Left kidney (tissue), 2 donors: ENCODE measurements around the gene KY. TPM values are rescaled to one million over a fixed set of nuclear protein-coding genes. Genes with fewer than 3 reads are reported as not detected.
A peak's percentile ranks its signal among the peaks of the same experiment; 100 is the strongest.

Experiments
- DNase-seq: peaks from one replicate; pipeline ENCODE4 v3.0.0-alpha.2; 2013
- polyA plus RNA-seq: library from polyadenylated mRNA; unstranded; fragments of 120-200 nt; gene quantifications from one replicate; pipeline ENCODE4 v1.2.1, GENCODE V29; 2013; ENCODE audit not compliant: insufficient read length

KY gene
- polyA plus RNA-seq, 1 donor = 1.6 TPM

GRCh38 chr3:134644731-134645514, 5.9 kb downstream of the KY start:
- peak; percentile 20 for DNase-seq

- no peak for DNase-seq
Observed at GRCh38 chr3:134643150-134643675, 7.6 kb downstream of the KY start.

GRCh38 chr3:134642445-134643149, 8.2 kb downstream of the KY start:
- no peak for DNase-seq

GRCh38 chr3:134641671-134642300, 9.0 kb downstream of the KY start:
- no peak for DNase-seq

DNA sequence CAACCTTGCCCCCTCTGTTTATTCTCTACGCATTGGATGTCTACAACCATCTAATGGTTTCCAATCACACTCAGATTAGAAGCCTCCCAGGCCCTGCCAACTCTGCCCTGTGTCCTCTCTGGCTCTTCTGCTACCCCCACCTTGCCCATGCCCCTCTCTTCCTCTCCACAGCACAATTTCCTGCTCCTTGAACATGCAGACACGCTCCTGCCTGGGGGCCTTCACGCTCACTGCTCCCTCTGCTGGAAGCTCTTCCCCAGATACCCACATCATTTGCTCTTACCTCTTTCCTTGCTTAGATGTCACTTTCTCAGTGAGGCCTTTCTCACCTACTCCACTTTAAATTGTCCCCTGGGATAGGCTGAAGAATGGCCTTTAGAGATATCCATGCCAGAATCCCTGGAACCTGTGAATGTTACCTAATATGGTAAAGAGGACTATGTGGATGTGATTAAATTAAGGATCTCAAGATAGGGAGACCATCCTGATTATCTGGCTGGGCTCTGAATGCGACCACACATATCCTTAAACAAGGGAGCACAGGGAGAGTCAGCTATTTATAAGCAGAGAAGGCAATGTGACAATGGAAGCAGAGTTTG, 9.9 kb downstream of the KY start:
- DNase-seq = no peak

DNA sequence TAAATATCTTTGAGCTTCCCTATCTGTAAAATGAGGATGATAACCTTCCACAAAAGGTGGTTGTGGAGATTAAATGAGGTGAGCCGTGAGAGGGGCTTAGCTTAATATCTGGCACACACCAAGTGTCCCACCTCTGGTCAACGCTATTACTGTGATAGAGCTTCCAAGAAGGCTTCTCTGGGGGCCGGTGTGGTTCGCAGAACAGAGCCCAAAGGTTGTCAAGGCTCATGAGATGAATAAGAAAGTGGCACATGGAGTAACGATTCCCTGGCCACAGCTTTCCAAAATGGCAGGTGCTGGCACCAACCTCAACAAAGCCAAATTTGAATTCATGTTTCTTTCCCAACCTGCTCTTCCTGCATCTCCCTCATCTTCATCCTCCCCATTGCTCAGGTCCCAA, 10.4 kb downstream of the KY start:
- DNase-seq = no peak

DNA sequence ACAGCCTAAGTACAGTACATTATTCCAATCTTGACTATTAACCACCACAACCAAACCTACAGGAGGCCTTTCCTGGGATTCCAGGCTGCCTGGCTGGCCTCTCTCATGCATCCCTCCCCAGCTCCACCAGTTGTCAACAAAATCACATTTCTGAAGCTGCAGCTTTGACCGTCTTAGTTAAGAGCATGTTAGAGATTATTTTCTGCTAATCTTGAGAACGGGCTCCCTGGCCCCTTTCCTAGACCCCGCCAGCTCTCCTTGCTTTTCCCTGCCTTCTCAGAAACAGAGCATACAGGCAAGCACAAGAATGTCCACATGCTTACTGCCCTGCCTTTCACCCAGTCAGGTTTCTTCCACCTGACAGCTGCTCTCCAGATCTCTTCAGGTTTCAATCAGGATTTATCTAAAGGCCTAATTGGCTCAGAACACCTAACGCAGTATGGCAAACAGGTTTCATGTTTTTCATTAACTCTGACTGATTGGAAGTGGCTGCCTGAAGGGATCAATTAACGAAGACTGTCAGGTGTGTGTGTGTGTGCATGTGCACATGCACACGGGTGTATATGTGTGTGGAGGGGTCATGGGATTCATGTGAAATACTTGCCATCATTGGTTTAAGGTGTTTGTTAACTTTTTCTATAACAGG, 12.3 kb downstream of the KY start:
- DNase-seq = no peak

DNA sequence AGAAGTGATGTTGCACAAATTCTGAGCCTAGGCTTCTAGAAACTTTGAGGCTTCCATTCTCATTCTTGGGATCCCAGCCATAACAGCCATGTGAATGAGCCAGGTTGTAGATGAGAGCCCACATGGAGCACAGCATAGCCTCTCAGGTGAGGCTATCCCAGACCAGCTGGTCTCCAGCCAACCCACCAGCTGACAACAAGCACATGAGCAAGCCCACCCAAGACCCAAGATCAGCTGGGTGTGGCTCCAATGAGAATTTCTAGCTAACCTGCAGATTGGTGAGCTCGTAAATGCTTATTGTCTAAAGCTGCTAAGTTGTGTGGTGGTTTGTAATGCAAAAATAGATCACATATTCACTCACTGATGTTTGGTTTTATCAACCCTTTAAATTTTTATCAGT, 14.4 kb downstream of the KY start:
- DNase-seq = no peak

GRCh38 chr3:134630506-134630905, 20.3 kb downstream of the KY start:
- no peak for DNase-seq

GRCh38 chr3:134628884-134629283, 21.9 kb downstream of the KY start:
- no peak for DNase-seq

DNA sequence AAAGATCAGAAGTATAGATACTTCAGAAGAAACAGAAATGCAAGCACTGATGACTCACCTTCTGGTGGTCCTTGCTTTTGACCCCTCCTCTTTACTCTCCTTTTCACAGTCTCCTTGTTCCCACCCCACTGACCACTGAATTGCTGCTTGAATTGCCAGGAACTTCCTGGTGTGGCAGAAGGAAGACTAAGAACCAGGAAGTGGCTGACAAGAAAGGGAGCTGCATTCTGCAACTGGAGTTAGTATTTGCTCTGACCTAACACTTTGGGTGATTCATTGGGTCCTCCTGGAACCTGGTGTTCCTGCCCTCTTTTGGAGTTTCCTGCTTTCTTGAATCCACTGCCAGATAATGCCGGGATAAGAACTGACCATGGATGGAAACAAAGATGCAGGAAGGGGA, 23.0 kb downstream of the KY start:
- no peak for DNase-seq

- DNase-seq = no peak
Observed at GRCh38 chr3:134625885-134626741, 24.7 kb downstream of the KY start.

GRCh38 chr3:134625462-134625861, 25.4 kb downstream of the KY start:
- no peak for DNase-seq

DNA sequence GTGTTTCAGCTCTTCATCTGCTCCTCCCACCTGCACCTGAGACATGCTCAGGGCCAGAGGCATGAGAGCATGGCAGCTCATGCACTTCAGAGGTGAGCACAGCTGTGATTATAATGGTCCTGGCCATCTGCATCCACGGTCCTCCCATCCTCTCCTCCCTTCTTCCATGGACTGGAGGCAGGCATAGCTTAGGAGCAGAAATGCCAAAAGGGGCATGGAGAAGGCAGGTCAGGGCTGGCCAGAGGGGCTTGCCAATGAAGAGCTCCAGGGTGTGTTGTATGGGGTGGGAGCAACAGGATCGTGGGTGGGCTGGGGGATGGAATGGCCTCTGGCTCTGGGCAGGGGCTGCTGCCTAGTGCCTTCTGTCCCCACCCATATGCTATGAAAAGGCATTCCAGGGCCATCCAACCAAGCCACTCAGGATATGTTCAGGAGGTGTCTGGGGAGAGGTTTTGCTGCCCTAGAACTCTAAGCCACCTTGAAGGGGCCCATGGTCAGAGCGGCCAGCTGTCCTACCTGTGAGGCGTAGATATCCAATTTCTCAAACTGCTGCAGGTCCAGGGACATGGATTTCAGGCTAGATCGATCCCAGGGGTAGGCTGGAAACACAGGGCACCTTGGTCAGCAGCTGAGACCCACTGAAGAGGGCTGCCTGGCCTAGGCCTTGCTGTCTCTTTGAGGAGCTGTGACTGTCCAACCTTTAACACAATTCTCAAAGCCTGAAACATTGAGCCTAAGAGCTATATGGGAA, 26.1 kb downstream of the KY start:
- DNase-seq = no peak

DNA sequence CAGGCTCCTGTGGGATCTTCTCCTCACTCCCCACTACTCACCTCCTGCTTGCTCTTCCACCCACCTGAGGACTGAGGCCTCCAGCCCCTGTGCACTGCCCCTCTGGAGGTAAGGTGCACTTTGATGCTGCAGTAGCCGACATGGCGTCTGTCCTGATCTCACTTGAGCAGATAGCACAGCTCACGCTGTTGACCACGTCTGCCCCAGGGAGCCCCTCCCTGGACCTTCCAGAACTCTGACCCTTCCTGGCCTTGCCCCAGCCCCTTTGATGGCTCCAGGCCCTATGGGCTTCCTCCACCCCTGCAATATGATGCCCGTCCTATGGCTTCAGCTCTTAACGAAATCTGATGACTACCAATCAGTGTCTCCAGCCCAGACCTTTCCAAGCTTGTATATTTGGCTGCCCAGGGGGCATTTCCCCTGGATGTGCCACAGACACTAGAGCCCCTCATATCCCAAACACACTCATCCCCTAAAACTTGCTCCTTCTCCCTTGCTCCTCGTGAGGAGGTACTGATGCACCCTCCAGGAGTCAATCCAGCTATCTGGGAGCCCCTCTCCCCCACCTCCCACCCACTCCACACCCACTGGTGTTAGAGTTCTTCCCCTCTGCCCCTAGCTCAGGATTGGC, 27.1 kb downstream of the KY start:
- DNase-seq = no peak

DNA sequence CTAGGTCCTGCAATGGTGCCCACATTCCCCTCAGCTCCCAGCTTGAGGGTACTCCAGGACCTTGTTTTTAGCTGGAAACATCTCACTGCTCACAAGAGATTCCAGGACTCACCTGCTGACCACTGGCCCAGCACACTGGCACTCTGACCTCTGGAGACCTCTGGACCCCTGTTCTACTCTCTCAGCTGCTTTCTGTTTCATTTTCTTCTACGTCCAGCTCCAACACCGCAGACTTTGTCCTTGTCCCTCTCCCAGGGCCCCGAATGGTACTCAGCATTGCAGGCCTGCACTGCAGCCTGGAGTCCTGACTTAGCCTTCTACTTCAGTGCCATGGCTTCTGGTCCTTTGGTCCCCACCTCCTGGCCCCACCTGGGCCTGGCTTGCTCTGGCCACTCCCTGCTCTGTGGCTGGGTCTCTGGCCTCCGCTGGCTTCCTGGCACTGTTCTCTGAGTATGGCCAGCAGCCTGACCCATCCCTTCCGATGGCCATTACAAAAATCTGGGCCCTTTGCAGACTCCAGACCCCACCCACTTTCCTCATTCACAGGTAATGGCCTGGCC, 27.9 kb downstream of the KY start:
- DNase-seq = no peak

- no peak for DNase-seq
Observed at GRCh38 chr3:134621854-134622253, 29.0 kb downstream of the KY start.

GRCh38 chr3:134620476-134621115, 30.2 kb downstream of the KY start:
- DNase-seq = no peak

DNA sequence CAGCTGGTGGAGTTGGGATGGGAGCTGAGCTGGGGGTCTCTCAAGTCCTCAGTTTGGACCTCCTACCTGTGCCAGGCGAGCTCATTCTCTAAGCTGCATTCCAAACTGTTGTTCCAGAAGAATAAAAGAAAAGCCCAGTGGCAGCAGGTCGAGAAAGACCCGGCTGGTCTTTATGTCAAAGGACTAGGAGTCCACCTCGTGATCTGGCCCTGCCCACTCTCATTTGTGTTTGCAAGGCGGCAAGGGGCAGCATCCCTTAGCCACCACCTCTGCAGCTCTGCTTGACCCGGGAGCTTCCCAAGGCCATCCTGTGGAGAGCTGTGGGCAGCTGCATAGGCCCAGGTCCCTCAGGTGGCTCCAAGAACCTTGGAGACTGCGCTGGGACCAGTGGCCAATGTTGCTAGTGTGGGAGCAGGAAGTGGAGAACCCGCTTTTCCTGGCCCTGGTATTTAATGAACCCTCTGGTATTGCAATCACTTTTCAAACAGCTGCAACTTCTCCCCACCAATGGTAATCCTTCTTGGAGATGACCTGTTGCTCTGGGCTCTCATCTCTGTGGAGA, 30.9 kb downstream of the KY start:
- no peak for DNase-seq
